ENCODE results near the gene VAT1L. TPM values are rescaled to one million over a fixed set of nuclear protein-coding genes. Genes with fewer than 3 reads are reported as not detected.

The VAT1L gene
- total and polyA plus RNA-seq, 2 donors (not counting 3 experiments of a cell fraction or from before 2014, with no cell fraction given), result 0.46 to 1.5 TPM

- dilution Hi-C loops (cut with MboI; ENCODE audit: extremely low pct_ligation_motif_present, low sequenced_read_pairs), result no loop called here
- FAIRE-seq (no peak), DNase-seq (ENCODE audit: low read depth, low spot score) (no peak)
- no peaks in the 10 kb centered on the region for H3K79me2 ChIP-seq (ENCODE audit: control insufficient read depth, insufficient read depth, low read length)
- H3K27me3 ChIP-seq (ENCODE audit: control insufficient read depth in 2 of 2, insufficient read depth in 2 of 2, low read length in 2 of 2), result no peaks in the 10 kb centered on the region
- no peak overlapping the region for H3K27ac ChIP-seq (ENCODE audit: insufficient read depth, low read depth, low read length)
- no peak overlapping the region for H3K4me3 ChIP-seq (replicated peaks in 1 of 3; ENCODE audit: insufficient read depth in 1 of 3, low read depth in 1 of 3, low read length in 3 of 3)
- no peaks in the 10 kb centered on the region for H3K9me3 ChIP-seq (replicated peaks; ENCODE audit: control insufficient read depth, insufficient read depth, low read length)
- ChIA-PET POLR2A (no interaction called here), CTCF (interaction anchor here (2.9 to 3.4 kb wide), 2 partner anchors 26 to 300 kb away, joined by 11 to 12 read pairs; no protein-coding TSS in a partner anchor)
- H3K36me3 ChIP-seq (ENCODE audit: control insufficient read depth in 2 of 2, extremely low read depth in 1 of 2, insufficient read depth in 2 of 2, low read length in 2 of 2), result no peaks in the 10 kb centered on the region
- TF ChIP-seq POLR2A (IDR thresholded peaks at IDR 0.05; ENCODE audit: low read depth, low read length) (no peak), CTCF (IDR thresholded peaks at IDR 0.05; ENCODE audit: extremely low read depth in 1 of 2, insufficient read depth in 1 of 2, low read depth in 1 of 2, low read length in 2 of 2) (no peak), JUN (IDR thresholded peaks at IDR 0.05; ENCODE audit: borderline replicate concordance, insufficient read depth, insufficient read length, low read depth) (no peak), FOS (IDR thresholded peaks at IDR 0.05; ENCODE audit: borderline replicate concordance, insufficient read depth, low read length) (no peak), EZH2 (IDR thresholded peaks at IDR 0.05; ENCODE audit: borderline replicate concordance, low read depth, low read length, severe bottlenecking) (no peak), MYC (IDR thresholded peaks at IDR 0.05; ENCODE audit: low read depth, low read length) (no peak)
- H3K4me1 ChIP-seq (ENCODE audit: control insufficient read depth, extremely low read depth, insufficient read depth, low read length), result no peaks in the 10 kb centered on the region
- no peaks in the 10 kb centered on the region for H3K9me1 ChIP-seq (replicated peaks; ENCODE audit: control insufficient read depth, extremely low read depth, insufficient read depth, low read length)
- H3K9ac ChIP-seq (replicated peaks; ENCODE audit: extremely low read depth, insufficient read depth, low read length), result no peak overlapping the region
- intact Hi-C loops (cut with micrococcal nuclease), result no loop called here
- H4K20me1 ChIP-seq (replicated peaks; ENCODE audit: control insufficient read depth, extremely low read depth, insufficient read depth, low read length), result no peaks in the 10 kb centered on the region
- H3K4me2 ChIP-seq (ENCODE audit: insufficient read depth, low read length), result no peak overlapping the region
- BruUV-seq (replicated peaks), result no TSS peak
- no peak overlapping the region for H2AFZ ChIP-seq (ENCODE audit: low read depth, low read length)
Observed at GRCh38 chr16:77977339-77977738, 189.0 kb downstream of the VAT1L start.

- TF ChIP-seq FOS (IDR thresholded peaks at IDR 0.05; ENCODE audit: borderline replicate concordance, insufficient read depth, low read length) (no peak), POLR2AphosphoS5 (IDR thresholded peaks at IDR 0.05; ENCODE audit: insufficient read depth, low read depth, low read length) (no peak), CTCF (IDR thresholded peaks at IDR 0.05; ENCODE audit: extremely low read depth in 1 of 2, insufficient read depth in 1 of 2, low read depth in 1 of 2, low read length in 2 of 2) (no peak), EZH2 (IDR thresholded peaks at IDR 0.05; ENCODE audit: borderline replicate concordance, low read depth, low read length, severe bottlenecking) (no peak), GATA2 (IDR thresholded peaks at IDR 0.05; ENCODE audit: insufficient read depth, insufficient read length, low read depth, low read length) (no peak), MYC (IDR thresholded peaks at IDR 0.05; ENCODE audit: low read depth, low read length) (no peak), JUN (IDR thresholded peaks at IDR 0.05; ENCODE audit: borderline replicate concordance, insufficient read depth, insufficient read length, low read depth) (no peak), MAX (IDR thresholded peaks at IDR 0.05; ENCODE audit: insufficient read depth, insufficient read length) (no peak), POLR2A (IDR thresholded peaks at IDR 0.05; ENCODE audit: low read depth, low read length) (no peak)
- no TSS peak for BruUV-seq (replicated peaks)
- Histone ChIP-seq H3K9me1 (replicated peaks; ENCODE audit: control insufficient read depth, extremely low read depth, insufficient read depth, low read length) (no peaks in the 10 kb centered on the region), H3K27me3 (ENCODE audit: control insufficient read depth in 2 of 2, insufficient read depth in 2 of 2, low read length in 2 of 2) (no peaks in the 10 kb centered on the region), H3K79me2 (ENCODE audit: control insufficient read depth, insufficient read depth, low read length) (no peaks in the 10 kb centered on the region), H2AFZ (ENCODE audit: low read depth, low read length) (no peak overlapping the region), H4K20me1 (replicated peaks; ENCODE audit: control insufficient read depth, extremely low read depth, insufficient read depth, low read length) (no peaks in the 10 kb centered on the region), H3K4me3 (replicated peaks in 1 of 3; ENCODE audit: insufficient read depth in 1 of 3, low read depth in 1 of 3, low read length in 3 of 3) (no peak overlapping the region), H3K9me3 (replicated peaks; ENCODE audit: control insufficient read depth, insufficient read depth, low read length) (no peaks in the 10 kb centered on the region), H3K4me1 (ENCODE audit: control insufficient read depth, extremely low read depth, insufficient read depth, low read length) (no peaks in the 10 kb centered on the region), H3K27ac (ENCODE audit: insufficient read depth, low read depth, low read length) (no peak overlapping the region), H3K4me2 (ENCODE audit: insufficient read depth, low read length) (no peak overlapping the region), H3K36me3 (ENCODE audit: control insufficient read depth in 2 of 2, extremely low read depth in 1 of 2, insufficient read depth in 2 of 2, low read length in 2 of 2) (no peaks in the 10 kb centered on the region), H3K9ac (replicated peaks; ENCODE audit: extremely low read depth, insufficient read depth, low read length) (no peak overlapping the region)
- no peak for DNase-seq (ENCODE audit: low read depth, low spot score)
- dilution Hi-C loops (cut with MboI; ENCODE audit: extremely low pct_ligation_motif_present, low sequenced_read_pairs) (no loop called here), intact Hi-C loops (cut with micrococcal nuclease) (no loop called here)
- FAIRE-seq, result no peak
- CTCF ChIA-PET, result no interaction called here
- POLR2A ChIA-PET, result no interaction called here
Observed at GRCh38 chr16:77985111-77985510, 196.7 kb downstream of the VAT1L start.
